PC-3 (cell line): ENCODE results near the gene CKAP5.

Experiments
- CTCF ChIP-seq: fragments of 300-600 bp; sonication (generic); conservative IDR thresholded peaks from 2 replicates; pipeline ENCODE4 v1.5.1; 2017; ENCODE audit warnings: antibody characterized with exemption, low read depth, mild to moderate bottlenecking, low read length
- EZH2 ChIP-seq: fragments of 300-600 bp; sonication (generic); IDR thresholded peaks from one replicate; pipeline ENCODE4 v1.6.1; 2017; ENCODE audit warnings: antibody characterized with exemption, mild to moderate bottlenecking, low read length; ENCODE audit not compliant: unreplicated experiment
- EZH2phosphoT487 ChIP-seq: fragments of 300-600 bp; sonication (generic); IDR thresholded peaks from 2 replicates; pipeline ENCODE4 v1.6.1; 2018; ENCODE audit warnings: mild to moderate bottlenecking, antibody characterized with exemption, low read length, borderline replicate concordance

DNA sequence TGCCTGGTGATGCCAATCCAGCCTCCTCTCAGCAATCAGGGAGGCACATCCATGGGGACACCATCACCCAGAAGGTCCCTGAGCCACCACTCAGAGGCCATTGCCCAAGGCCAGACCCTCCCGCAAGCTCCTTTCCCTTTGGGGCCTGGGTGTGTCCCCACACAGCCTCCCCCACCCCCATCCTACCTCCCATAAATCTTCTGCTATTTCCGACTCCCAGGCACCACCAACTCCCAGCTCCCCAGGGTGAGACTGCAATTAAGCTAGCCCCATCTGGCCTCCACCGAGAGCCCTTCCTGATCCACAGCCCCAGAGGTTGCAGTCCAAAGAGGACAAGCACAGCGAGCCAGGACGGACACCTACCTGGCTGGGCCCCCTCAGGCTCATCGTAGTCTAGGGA is 152.0 kb downstream of the CKAP5 start:
- TF ChIP-seq CTCF (no peak), EZH2 (no peak), EZH2phosphoT487 (no peak)
